ENCODE measurements around the gene MMD.
"Not testable (repeated sequence)": the region's sequence is repeated elsewhere in the genome, so short reads cannot be mapped to it uniquely, and the experiment has no call there.

- not testable (repeated sequence) for TF ChIP-seq CTCF (IDR thresholded peaks at IDR 0.05; ENCODE audit: low read length); EZH2 (IDR thresholded peaks at IDR 0.05; ENCODE audit: borderline replicate concordance, low read length)
Observed at GRCh38 chr17:55422828-55423164, 1.2 kb upstream of the MMD start.
